ENCODE results near the gene SPEM3. TPM values are rescaled to one million over a fixed set of nuclear protein-coding genes. Genes with fewer than 3 reads are reported as not detected.

The SPEM3 gene
- total RNA-seq, 1 donor from 2014 or later: not detected

DNA sequence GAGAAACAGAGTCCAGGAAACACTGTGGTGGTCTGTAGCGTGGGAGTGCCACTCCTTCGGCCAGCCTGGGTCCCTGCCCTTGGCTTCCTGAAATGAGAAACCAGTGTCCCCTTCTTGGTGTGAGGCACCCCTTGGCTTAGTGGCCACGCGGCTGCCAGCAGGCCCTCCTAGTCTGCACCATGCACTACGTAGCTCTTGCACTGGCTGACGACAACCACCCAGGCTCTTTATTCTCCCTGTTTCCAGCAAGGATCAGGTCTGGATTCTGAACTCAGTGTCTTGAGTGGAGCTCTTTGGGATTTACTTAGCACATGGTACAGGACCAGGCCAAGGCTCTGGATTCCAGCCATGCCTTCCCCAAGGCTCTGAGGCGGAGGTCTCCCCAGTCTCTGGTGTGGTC lies 1.1 kb upstream of the SPEM3 start:
- Mint-ChIP-seq H3K4me3 (ENCODE audit: unreplicated experiment) (no peak overlapping the region), H3K36me3 (ENCODE audit: unreplicated experiment) (no peaks in the 10 kb centered on the region), H3K27me3 (ENCODE audit: unreplicated experiment) (no peaks in the 10 kb centered on the region), H3K27ac (ENCODE audit: unreplicated experiment) (no peak overlapping the region), H3K4me1 (ENCODE audit: unreplicated experiment) (no peaks in the 10 kb centered on the region), H3K9me3 (ENCODE audit: unreplicated experiment) (no peaks in the 10 kb centered on the region)
- TF ChIP-seq, protein P1, sequence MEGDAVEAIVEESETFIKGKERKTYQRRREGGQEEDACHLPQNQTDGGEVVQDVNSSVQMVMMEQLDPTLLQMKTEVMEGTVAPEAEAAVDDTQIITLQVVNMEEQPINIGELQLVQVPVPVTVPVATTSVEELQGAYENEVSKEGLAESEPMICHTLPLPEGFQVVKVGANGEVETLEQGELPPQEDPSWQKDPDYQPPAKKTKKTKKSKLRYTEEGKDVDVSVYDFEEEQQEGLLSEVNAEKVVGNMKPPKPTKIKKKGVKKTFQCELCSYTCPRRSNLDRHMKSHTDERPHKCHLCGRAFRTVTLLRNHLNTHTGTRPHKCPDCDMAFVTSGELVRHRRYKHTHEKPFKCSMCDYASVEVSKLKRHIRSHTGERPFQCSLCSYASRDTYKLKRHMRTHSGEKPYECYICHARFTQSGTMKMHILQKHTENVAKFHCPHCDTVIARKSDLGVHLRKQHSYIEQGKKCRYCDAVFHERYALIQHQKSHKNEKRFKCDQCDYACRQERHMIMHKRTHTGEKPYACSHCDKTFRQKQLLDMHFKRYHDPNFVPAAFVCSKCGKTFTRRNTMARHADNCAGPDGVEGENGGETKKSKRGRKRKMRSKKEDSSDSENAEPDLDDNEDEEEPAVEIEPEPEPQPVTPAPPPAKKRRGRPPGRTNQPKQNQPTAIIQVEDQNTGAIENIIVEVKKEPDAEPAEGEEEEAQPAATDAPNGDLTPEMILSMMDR (IDR thresholded peaks at IDR 0.05): no peak
- no peak for DNase-seq (ENCODE audit: extremely low spot score, unreplicated experiment)

DNA sequence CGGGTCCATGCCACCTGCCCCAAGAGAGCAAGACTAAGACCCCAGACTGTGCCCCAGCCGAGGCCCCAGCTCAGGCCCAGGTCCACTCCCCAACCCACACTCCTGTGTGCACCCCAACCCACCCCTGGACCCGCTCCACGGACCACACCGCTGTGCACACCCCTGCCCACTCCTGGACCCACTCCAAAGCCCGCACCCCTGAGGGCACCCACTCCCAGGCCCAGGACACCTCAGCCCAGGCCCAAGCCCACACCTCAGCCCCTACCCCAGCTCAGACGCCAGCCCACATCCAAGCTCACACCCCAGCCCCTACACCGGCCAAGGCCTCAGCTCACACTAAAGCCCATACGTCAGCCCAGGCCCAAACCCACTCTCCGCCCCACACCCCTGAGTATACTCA lies 1.1 kb downstream of the SPEM3 start:
- DNase-seq (ENCODE audit: extremely low spot score, unreplicated experiment): no peak
- H3K9me3 Mint-ChIP-seq (ENCODE audit: unreplicated experiment): no peaks in the 10 kb centered on the region
- no peaks in the 10 kb centered on the region for H3K4me1 Mint-ChIP-seq (ENCODE audit: unreplicated experiment)
- no peak overlapping the region for H3K27ac Mint-ChIP-seq (ENCODE audit: unreplicated experiment)
- TF ChIP-seq, protein P1 (IDR thresholded peaks at IDR 0.05): no peak
- no peak overlapping the region for H3K4me3 Mint-ChIP-seq (ENCODE audit: unreplicated experiment)
- no peaks in the 10 kb centered on the region for H3K36me3 Mint-ChIP-seq (ENCODE audit: unreplicated experiment)
- H3K27me3 Mint-ChIP-seq (ENCODE audit: unreplicated experiment): no peaks in the 10 kb centered on the region

DNA sequence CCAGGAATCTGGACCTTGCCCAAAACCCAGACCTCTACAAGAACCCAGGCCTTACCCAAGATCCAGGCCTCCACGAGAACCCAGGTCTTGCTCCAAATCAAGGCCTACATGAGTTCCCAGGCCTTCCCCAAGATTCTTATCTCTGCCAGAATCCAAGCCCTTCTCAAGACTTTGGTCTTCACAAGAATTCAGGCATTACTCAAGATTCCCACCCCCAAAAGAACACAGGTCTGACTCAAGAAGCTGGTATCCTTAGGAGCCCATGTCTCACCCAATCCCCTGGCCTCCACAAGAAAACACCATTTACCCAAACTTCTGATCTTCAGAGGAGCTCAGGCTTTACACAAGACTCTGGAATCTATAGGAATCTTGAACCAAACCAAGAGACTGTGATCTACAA lies 2.6 kb downstream of the SPEM3 start:
- H3K9me3 Mint-ChIP-seq (ENCODE audit: unreplicated experiment): no peaks in the 10 kb centered on the region
- peaks cover 7% of the 10 kb centered on the region for H3K4me1 Mint-ChIP-seq (ENCODE audit: unreplicated experiment)
- H3K27me3 Mint-ChIP-seq (ENCODE audit: unreplicated experiment): no peaks in the 10 kb centered on the region
- TF ChIP-seq, protein P1 (IDR thresholded peaks at IDR 0.05): no peak
- H3K4me3 Mint-ChIP-seq (ENCODE audit: unreplicated experiment): no peak overlapping the region
- no peak overlapping the region for H3K27ac Mint-ChIP-seq (ENCODE audit: unreplicated experiment)
- no peak for DNase-seq (ENCODE audit: extremely low spot score, unreplicated experiment)
- H3K36me3 Mint-ChIP-seq (ENCODE audit: unreplicated experiment): no peaks in the 10 kb centered on the region

DNA sequence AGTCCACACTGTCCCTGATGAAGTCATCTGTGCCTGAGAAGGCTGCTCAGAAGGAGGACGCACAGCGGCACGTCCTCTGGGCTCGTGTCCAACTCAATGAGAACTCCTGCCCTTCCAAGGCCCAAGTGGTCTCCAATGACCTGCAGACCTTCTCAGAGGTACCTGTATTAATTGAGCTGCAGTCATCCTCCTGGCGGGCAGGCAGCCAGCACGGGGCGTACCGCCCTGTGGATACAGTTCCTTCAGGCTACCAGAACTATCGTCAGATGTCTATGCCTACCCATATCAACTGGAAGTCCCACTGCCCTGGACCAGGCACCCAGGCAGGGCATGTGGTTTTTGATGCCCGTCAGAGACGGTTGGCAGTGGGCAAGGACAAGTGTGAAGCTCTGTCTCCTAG lies 3.6 kb downstream of the SPEM3 start:
- no peak for DNase-seq (ENCODE audit: extremely low spot score, unreplicated experiment)
- H3K36me3 Mint-ChIP-seq (ENCODE audit: unreplicated experiment): no peaks in the 10 kb centered on the region
- no peak overlapping the region for H3K4me3 Mint-ChIP-seq (ENCODE audit: unreplicated experiment)
- H3K27me3 Mint-ChIP-seq (ENCODE audit: unreplicated experiment): peaks cover 2% of the 10 kb centered on the region
- no peak overlapping the region for H3K27ac Mint-ChIP-seq (ENCODE audit: unreplicated experiment)
- H3K4me1 Mint-ChIP-seq (ENCODE audit: unreplicated experiment): peaks cover 14% of the 10 kb centered on the region
- H3K9me3 Mint-ChIP-seq (ENCODE audit: unreplicated experiment): no peaks in the 10 kb centered on the region
- TF ChIP-seq, protein P1 (IDR thresholded peaks at IDR 0.05): no peak

DNA sequence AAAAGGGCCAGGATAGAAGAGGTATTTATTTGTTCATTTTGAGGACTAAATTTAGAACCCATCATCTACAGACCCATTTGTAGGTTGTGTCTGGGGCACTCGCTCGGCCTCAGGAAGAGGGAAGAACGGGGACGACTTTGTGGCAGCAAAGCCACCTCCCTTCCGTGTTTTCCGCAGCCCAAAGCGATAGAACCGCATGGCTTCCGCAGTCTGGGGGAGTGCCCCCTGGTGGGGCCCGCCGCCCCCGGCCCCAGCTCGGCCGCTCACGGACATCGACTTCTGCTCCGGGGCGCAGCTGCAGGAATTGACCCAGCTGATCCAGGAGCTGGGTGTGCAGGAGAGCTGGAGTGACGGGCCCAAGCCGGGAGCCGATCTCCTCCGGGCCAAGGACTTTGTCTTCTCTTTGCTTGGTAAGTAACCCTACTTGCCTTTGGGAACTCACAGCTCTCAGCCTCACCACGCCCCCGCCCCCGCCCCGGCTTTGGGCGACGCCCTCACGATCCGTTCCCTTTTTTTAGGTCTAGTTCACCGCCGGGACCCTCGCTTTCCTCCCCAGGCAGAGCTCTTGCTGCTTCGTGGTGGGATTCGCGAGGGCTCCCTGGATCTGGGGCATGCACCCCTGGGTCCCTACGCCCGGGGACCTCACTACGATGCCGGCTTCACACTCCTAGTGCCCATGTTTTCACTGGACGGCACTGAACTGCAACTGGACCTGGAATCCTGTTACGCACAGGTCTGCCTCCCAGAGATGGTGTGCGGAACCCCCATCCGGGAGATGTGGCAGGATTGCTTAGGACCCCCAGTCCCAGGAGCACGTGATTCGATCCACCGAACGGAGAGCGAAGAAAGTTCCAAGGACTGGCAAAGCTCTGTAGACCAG lies 7.3 kb downstream of the SPEM3 start:
- DNase-seq (ENCODE audit: extremely low spot score, unreplicated experiment): no peak
- H3K27ac Mint-ChIP-seq (ENCODE audit: unreplicated experiment): peak overlapping the region; percentile 82

More for the DNA sequence above, 7.3 kb downstream of the SPEM3 start:
- Mint-ChIP-seq H3K4me1 (ENCODE audit: unreplicated experiment) (peaks cover 43% of the 10 kb centered on the region), H3K4me3 (ENCODE audit: unreplicated experiment) (peak overlapping the region; percentile 81), H3K9me3 (ENCODE audit: unreplicated experiment) (no peaks in the 10 kb centered on the region), H3K36me3 (ENCODE audit: unreplicated experiment) (peaks cover 2% of the 10 kb centered on the region), H3K27me3 (ENCODE audit: unreplicated experiment) (peaks cover 25% of the 10 kb centered on the region)
- TF ChIP-seq, protein P1 (IDR thresholded peaks at IDR 0.05): peak; percentile 24
